ENCODE data around the gene CEP295NL.
"Not testable (repeated sequence)": the region's sequence is repeated elsewhere in the genome, so short reads cannot be mapped to it uniquely, and the experiment has no call there.

CEP295NL gene

DNA sequence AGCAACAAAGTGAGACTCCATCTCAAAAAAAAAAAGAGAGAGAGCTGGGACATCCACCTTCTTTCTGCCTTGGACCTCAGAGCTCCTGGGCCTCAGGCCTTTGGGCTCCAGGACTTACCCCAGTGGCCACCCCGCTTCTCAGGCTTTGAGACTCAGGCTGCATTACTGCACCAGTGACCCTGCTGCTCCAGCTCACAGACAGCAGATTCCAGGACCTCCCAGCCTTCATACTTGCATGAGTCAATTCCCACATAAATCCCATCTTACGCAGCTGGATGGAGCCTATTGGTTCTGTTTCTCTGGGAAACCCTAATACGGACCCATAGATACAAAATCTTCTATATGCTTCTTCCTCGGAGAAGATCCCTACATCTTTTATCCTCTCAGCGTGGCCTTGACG is 2.1 kb upstream of the CEP295NL start:
- Mint-ChIP-seq H3K4me1 (peaks cover 6% of the 10 kb centered on the region), H3K27me3 (peaks cover 7% of the 10 kb centered on the region), H3K36me3 (peaks cover 5% of the 10 kb centered on the region), H3K27ac (no peak overlapping the region), H3K9me3 (no peaks in the 10 kb centered on the region), H3K4me3 (no peak overlapping the region)
- ATAC-seq (ENCODE audit: low read depth) = no peak
- no peak for DNase-seq (ENCODE audit: low spot score in 2 of 2)

- Mint-ChIP-seq H3K27me3 (peaks cover 5% of the 10 kb centered on the region), H3K27ac (no peak overlapping the region), H3K4me1 (peaks cover 6% of the 10 kb centered on the region), H3K36me3 (peaks cover 4% of the 10 kb centered on the region), H3K9me3 (no peaks in the 10 kb centered on the region), H3K4me3 (no peak overlapping the region)
- DNase-seq (ENCODE audit: low spot score in 2 of 2) (no peak), ATAC-seq (ENCODE audit: low read depth) (no peak)
These were observed 1.4 kb upstream of the CEP295NL start for GRCh38 chr17:78904371-78904770.

GRCh38 chr17:78902231-78902630 is 770 bp downstream of the CEP295NL start:
- H3K4me1 Mint-ChIP-seq; H3K9me3 Mint-ChIP-seq; DNase-seq (ENCODE audit: low spot score in 2 of 2); H3K36me3 Mint-ChIP-seq; ATAC-seq (ENCODE audit: low read depth); H3K27me3 Mint-ChIP-seq; H3K27ac Mint-ChIP-seq; H3K4me3 Mint-ChIP-seq: not testable (repeated sequence)

DNA sequence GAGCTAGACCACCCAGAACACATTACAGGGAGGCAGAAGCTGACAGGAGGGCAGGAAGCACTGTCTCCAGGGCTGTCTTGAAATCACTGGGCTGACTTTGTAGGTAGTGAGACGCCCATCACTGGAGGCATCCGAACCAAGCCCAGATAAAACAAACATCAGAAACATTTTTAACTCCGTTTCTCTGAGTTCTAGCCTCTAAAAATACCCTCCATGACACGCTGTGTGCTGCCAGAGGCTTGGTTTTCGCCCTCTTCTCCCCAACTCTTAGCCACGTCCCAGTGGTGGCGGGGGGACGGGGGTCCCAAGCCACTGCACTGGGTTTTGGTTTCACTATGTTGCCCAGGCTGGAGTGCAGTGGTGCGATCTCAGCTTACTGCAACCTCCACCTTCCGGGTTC is 1.2 kb downstream of the CEP295NL start:
- no peaks in the 10 kb centered on the region for H3K9me3 Mint-ChIP-seq
- H3K27me3 Mint-ChIP-seq = peaks cover 2% of the 10 kb centered on the region
- H3K4me1 Mint-ChIP-seq = peaks cover 6% of the 10 kb centered on the region
- H3K27ac Mint-ChIP-seq = no peak overlapping the region
- no peak overlapping the region for H3K4me3 Mint-ChIP-seq
- DNase-seq (ENCODE audit: low spot score in 2 of 2) (no peak), ATAC-seq (ENCODE audit: low read depth) (no peak)
- H3K36me3 Mint-ChIP-seq = peaks cover 3% of the 10 kb centered on the region

- Mint-ChIP-seq H3K9me3 (no peaks in the 10 kb centered on the region), H3K36me3 (peaks cover 3% of the 10 kb centered on the region), H3K4me1 (peaks cover 6% of the 10 kb centered on the region), H3K4me3 (no peak overlapping the region), H3K27ac (no peak overlapping the region), H3K27me3 (peaks cover 2% of the 10 kb centered on the region)
- DNase-seq (ENCODE audit: low spot score in 2 of 2) (no peak), ATAC-seq (ENCODE audit: low read depth) (no peak)
These were observed 2.2 kb downstream of the CEP295NL start for GRCh38 chr17:78900816-78901215.

DNA sequence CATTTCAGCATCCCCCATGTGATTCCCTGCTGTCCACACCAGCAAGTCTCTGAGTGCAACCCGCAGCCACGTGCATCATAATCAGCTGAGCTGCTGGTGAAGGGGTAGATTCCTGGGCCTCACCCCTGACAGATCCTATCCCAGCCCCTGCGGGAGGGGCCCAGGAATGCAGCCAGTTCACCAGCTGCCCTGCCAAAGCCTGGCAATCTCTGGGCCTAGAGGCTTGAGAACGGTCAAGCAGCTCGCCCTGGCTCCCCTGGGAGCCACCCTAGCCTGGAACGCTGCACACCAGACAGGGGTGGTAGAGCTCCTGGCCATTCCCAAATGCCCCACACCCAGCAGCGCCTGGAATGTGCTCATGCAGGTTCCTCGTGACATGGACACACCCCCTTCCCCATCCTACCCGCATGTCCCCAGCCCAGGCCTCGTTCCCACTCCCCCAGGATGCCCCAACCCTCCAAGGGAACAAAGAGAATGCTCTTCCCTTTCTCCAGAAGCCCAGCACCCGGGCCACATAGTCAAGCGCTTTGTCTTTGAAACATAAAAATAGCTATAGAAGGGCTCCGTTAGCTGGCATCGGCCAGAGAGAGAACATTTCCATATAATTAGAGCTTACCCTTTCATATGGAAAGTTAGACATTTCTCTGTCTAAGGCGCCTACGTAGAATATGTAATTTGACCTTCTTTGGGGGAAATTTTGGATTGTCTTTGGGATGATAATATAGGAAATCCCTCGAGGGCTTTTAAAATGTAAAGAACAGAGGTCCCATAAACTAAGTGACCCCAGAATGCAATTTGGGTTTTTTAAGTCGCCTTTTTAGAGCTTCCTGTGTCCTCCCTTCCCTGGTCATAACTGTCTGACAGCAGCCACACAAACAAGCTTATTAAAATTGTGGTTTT is 3.4 kb downstream of the CEP295NL start:
- H3K36me3 Mint-ChIP-seq = peaks cover 3% of the 10 kb centered on the region
- H3K27ac Mint-ChIP-seq = peak overlapping the region; percentile 41
- DNase-seq (ENCODE audit: low spot score in 2 of 2) (no peak), ATAC-seq (ENCODE audit: low read depth) (no peak)
- H3K9me3 Mint-ChIP-seq = no peaks in the 10 kb centered on the region
- no peak overlapping the region for H3K4me3 Mint-ChIP-seq
- peaks cover 2% of the 10 kb centered on the region for H3K27me3 Mint-ChIP-seq
- H3K4me1 Mint-ChIP-seq = peaks cover 6% of the 10 kb centered on the region

DNA sequence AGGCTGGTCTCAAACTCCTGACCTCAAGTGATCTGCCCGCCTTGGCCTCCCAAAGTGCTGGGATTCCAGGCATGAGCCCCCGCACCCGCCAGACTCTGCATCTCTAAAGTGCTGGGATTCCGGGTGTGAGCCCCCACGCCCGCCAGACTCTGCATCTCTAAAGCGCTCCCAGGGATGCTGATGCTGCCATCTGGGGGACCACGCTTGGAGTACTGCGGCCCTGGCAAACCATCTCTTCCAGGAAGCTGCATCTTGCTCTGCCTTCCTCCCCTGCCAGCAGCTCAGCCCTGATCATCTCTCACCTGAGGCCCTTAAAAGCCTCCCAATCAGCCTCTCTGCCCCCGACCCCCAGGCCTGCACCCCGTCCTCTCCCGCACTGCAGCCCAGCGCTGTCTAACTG is 4.1 kb downstream of the CEP295NL start:
- H3K27ac Mint-ChIP-seq = peak overlapping the region; percentile 41
- H3K9me3 Mint-ChIP-seq = no peaks in the 10 kb centered on the region
- DNase-seq (ENCODE audit: low spot score in 2 of 2) = no peak
- no peak for ATAC-seq (ENCODE audit: low read depth)
- H3K27me3 Mint-ChIP-seq = peaks cover 2% of the 10 kb centered on the region
- no peak overlapping the region for H3K4me3 Mint-ChIP-seq
- peaks cover 6% of the 10 kb centered on the region for H3K4me1 Mint-ChIP-seq
- H3K36me3 Mint-ChIP-seq = peaks cover 3% of the 10 kb centered on the region

GRCh38 chr17:78898075-78898836 is 4.7 kb downstream of the CEP295NL start:
- DNase-seq (ENCODE audit: low spot score in 2 of 2) (no peak), ATAC-seq (ENCODE audit: low read depth) (no peak)
- H3K4me3 Mint-ChIP-seq = no peak overlapping the region
- H3K4me1 Mint-ChIP-seq = peaks cover 6% of the 10 kb centered on the region
- H3K27me3 Mint-ChIP-seq = peaks cover 2% of the 10 kb centered on the region
- peaks cover 4% of the 10 kb centered on the region for H3K36me3 Mint-ChIP-seq
- H3K27ac Mint-ChIP-seq = no peak overlapping the region
- no peaks in the 10 kb centered on the region for H3K9me3 Mint-ChIP-seq

DNA sequence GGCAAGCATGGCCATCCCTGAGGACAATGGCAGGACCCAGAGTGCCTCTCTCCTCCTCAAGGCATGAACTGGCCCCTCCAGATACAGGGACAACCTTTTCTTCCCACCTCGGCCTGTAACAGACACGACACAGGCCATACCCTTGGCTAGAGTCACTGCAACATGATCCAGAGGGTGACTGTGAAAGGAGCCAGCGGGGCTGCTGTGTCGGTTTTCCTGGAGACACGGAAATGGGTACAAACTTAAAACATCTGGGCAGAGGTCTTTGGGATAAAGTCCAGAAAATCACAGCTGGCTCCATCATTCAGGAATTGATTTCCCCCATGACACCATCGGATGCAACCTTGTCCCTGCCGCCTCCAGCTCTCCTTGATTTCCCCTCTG is 5.3 kb downstream of the CEP295NL start:
- no peak overlapping the region for H3K27ac Mint-ChIP-seq
- ATAC-seq (ENCODE audit: low read depth) (no peak), DNase-seq (ENCODE audit: low spot score in 2 of 2) (no peak)
- peaks cover 9% of the 10 kb centered on the region for H3K4me1 Mint-ChIP-seq
- H3K4me3 Mint-ChIP-seq = no peak overlapping the region
- H3K36me3 Mint-ChIP-seq = peaks cover 10% of the 10 kb centered on the region
- peaks cover 2% of the 10 kb centered on the region for H3K27me3 Mint-ChIP-seq
- no peaks in the 10 kb centered on the region for H3K9me3 Mint-ChIP-seq

DNA sequence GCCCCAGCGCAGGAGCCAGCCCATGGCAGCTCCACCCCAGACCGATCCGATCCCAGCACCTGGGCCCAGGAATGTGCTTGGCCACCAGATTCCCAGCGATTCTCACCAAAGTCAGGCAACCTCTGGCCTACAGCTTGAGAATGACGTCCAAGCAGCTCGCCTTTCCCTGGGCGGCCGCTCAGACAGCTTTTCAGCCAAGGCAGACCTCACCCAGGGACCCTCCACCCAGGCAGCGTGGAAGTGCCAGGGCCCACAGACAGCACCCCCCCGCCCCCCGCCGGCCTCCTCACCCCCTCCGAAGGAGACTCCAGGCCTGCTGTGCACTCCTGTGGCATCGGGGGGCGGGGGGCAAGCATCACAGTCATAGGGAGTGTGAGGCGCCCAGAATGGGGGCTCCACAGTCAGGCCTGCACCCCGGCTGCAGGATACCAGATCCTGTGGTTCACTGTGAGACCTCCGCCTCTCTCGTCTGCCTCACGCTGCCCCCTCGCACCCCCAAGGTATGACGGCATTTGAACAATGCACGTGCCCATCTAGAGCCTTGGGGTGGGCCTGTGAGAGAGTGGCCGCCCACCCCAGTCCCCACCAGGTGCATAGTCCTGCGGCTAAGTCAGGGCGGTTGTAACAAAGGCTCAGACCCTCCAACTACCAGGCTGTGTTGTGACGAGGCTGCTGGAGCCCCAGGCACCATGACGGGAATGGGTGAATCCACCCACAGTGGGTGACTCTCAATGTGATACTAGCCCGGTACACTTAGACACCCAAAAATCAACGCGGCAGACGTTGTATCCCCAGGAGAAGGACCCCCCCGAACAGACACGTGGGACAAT is 6.0 kb downstream of the CEP295NL start:
- peaks cover 12% of the 10 kb centered on the region for H3K36me3 Mint-ChIP-seq
- peaks cover 2% of the 10 kb centered on the region for H3K27me3 Mint-ChIP-seq
- no peak overlapping the region for H3K4me3 Mint-ChIP-seq
- DNase-seq (ENCODE audit: low spot score in 2 of 2) (no peak), ATAC-seq (ENCODE audit: low read depth) (no peak)
- H3K9me3 Mint-ChIP-seq = no peaks in the 10 kb centered on the region
- H3K27ac Mint-ChIP-seq = no peak overlapping the region
- H3K4me1 Mint-ChIP-seq = peaks cover 12% of the 10 kb centered on the region

DNA sequence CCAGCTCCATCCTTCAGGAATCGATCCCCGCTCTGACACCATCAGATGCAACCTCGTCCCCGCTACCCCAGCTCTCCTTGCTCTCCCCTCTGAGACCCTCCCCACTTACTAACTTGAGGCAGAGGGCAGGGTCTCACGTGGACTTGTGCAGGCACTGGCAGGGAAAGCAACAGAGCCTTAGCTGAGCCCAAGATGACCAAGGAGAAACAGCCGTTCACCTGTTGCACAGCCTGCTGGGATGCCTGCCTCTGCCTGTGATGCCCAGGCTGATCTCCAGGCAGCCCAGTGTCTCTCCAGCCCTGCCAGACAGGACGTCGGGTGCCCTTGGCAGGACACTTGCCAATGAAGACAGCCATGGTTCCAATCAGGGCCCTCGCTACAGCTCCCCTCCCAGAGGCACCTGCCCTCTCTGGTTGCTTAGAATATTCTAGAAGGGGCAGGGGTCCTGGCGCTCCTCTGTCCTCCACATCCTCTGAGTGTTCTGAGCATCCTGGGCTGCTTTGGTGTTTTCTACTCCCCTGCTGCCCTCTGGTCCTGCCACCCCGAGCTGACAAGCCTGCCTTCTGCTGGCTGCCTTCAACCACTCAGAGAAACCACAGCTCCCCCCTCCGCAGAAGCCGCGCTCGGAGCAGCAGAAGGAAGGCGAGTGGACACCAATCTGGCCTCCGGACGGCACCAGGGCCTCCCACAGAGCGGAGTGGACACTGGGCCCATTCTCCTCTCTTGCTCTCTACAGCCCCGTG is 6.7 kb downstream of the CEP295NL start:
- no peak for DNase-seq (ENCODE audit: low spot score in 2 of 2)
- H3K27ac Mint-ChIP-seq = peak overlapping the region; percentile 28
- no peaks in the 10 kb centered on the region for H3K9me3 Mint-ChIP-seq
- H3K4me1 Mint-ChIP-seq = peaks cover 20% of the 10 kb centered on the region
- no peak for ATAC-seq (ENCODE audit: low read depth)
- H3K36me3 Mint-ChIP-seq = peaks cover 11% of the 10 kb centered on the region
- H3K4me3 Mint-ChIP-seq = no peak overlapping the region
- peaks cover 2% of the 10 kb centered on the region for H3K27me3 Mint-ChIP-seq

- ATAC-seq (ENCODE audit: low read depth) (no peak), DNase-seq (ENCODE audit: low spot score in 2 of 2) (no peak)
- Mint-ChIP-seq H3K9me3 (no peaks in the 10 kb centered on the region), H3K4me1 (peaks cover 29% of the 10 kb centered on the region), H3K27ac (peak overlapping the region; percentile 28), H3K27me3 (no peaks in the 10 kb centered on the region), H3K36me3 (peaks cover 9% of the 10 kb centered on the region), H3K4me3 (no peak overlapping the region)
These were observed 7.7 kb downstream of the CEP295NL start for GRCh38 chr17:78895322-78895721.

DNA sequence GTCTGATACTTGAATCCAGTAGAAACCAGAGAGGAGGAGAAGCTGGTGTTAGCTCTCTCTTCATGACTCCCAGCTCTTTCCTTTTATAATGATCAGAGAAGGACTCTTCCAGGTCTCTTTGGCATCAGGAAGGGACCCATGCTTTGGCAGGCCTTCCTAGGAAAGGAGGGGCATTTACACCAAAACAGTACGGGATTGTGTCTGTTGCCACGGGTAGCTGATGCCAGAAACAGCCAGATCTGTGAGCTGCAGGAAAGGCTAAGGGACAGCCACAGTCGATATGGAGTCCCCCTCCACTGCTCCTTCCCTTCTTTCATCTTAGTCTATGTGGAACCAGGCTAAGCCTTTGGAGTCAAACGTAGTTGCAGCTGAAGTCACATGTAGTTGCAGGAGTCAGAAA is 9.3 kb downstream of the CEP295NL start:
- H3K27ac Mint-ChIP-seq = peak overlapping the region; percentile 97
- H3K27me3 Mint-ChIP-seq = no peaks in the 10 kb centered on the region
- peaks cover 40% of the 10 kb centered on the region for H3K4me1 Mint-ChIP-seq
- DNase-seq (ENCODE audit: low spot score in 2 of 2) (no peak), ATAC-seq (ENCODE audit: low read depth) (no peak)
- peaks cover 9% of the 10 kb centered on the region for H3K36me3 Mint-ChIP-seq
- no peak overlapping the region for H3K4me3 Mint-ChIP-seq
- H3K9me3 Mint-ChIP-seq = no peaks in the 10 kb centered on the region

Measured in memory B cell (primary cell).